Activated T-helper 17 cell treated with anti-CD3 and anti-CD28 coated beads, Interleukin-2, amount 50 U/mL, for 72 hours (primary cell): Measurements from ENCODE around the gene SLC4A1AP. TPM values are rescaled to one million over a fixed set of nuclear protein-coding genes. Genes with fewer than 3 reads are reported as not detected.

Experiments
- ATAC-seq: fragments of 150-1000 bp; cut with Tn5 transposase; replicated peaks from 2 replicates; pipeline ENCODE4 v1.10.0; 2021; ENCODE audit warnings: mild to moderate bottlenecking, moderate library complexity
- H3K27ac Mint-ChIP-seq: one replicate; pipeline ENCODE4 v1.8.0; 2022; ENCODE audit warnings: mixed read lengths
- H3K27me3 Mint-ChIP-seq: one replicate; pipeline ENCODE4 v1.8.0; 2022; ENCODE audit warnings: mixed read lengths
- H3K36me3 Mint-ChIP-seq: one replicate; pipeline ENCODE4 v1.8.0; 2022; ENCODE audit warnings: low read depth, mild to moderate bottlenecking, mixed read lengths
- H3K4me1 Mint-ChIP-seq: one replicate; pipeline ENCODE4 v1.8.0; 2022; ENCODE audit warnings: mixed read lengths
- H3K4me3 Mint-ChIP-seq: one replicate; pipeline ENCODE4 v1.8.0; 2022; ENCODE audit warnings: mild to moderate bottlenecking, mixed read lengths
- H3K9me3 Mint-ChIP-seq: one replicate; pipeline ENCODE4 v1.8.0; 2022; ENCODE audit warnings: mixed read lengths
- total RNA-seq, 2 donors: library from RNA; stranded (reverse); gene quantifications; one replicate each; pipeline ENCODE4 v1.2.3, GENCODE V29; 2022

Gene SLC4A1AP
- total RNA-seq, 2 donors from 2014 or later: 23.6 to 25.5 TPM

DNA sequence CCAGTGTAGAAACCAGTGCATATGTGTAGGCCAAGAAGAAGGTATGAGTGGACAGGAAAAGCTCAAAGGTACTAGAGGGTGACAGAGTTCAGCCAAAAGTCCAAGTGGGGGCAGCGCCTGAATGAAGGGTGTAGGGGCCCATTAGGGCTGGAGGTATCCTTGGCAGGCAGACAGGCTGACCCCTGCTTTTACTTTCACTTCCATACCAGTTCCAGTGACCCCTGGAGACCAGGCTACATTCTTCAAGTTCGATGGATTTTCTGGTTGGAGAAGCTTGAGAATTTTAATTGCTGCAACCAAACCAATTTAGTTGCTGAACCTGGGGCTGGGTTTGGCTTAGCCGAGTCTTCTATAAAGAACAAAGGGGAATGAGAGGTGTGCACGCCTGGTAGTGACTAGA is 65.5 kb downstream of the SLC4A1AP start:
- Mint-ChIP-seq H3K36me3 (no peaks in the 10 kb centered on the region), H3K27me3 (no peaks in the 10 kb centered on the region), H3K4me1 (peaks cover 3% of the 10 kb centered on the region), H3K4me3 (no peak overlapping the region), H3K9me3 (no peaks in the 10 kb centered on the region), H3K27ac (no peak overlapping the region)
- no peak for ATAC-seq

GRCh38 chr2:27729614-27730013 is 65.9 kb downstream of the SLC4A1AP start:
- no peak overlapping the region for H3K4me3 Mint-ChIP-seq
- no peaks in the 10 kb centered on the region for H3K27me3 Mint-ChIP-seq
- no peaks in the 10 kb centered on the region for H3K36me3 Mint-ChIP-seq
- peaks cover 3% of the 10 kb centered on the region for H3K4me1 Mint-ChIP-seq
- H3K9me3 Mint-ChIP-seq: no peaks in the 10 kb centered on the region
- ATAC-seq: no peak
- H3K27ac Mint-ChIP-seq: no peak overlapping the region

GRCh38 chr2:27730261-27730662 is 66.6 kb downstream of the SLC4A1AP start:
- Mint-ChIP-seq H3K36me3 (no peaks in the 10 kb centered on the region), H3K27me3 (no peaks in the 10 kb centered on the region), H3K9me3 (no peaks in the 10 kb centered on the region), H3K4me1 (peaks cover 9% of the 10 kb centered on the region), H3K27ac (no peak overlapping the region), H3K4me3 (no peak overlapping the region)
- no peak for ATAC-seq

DNA sequence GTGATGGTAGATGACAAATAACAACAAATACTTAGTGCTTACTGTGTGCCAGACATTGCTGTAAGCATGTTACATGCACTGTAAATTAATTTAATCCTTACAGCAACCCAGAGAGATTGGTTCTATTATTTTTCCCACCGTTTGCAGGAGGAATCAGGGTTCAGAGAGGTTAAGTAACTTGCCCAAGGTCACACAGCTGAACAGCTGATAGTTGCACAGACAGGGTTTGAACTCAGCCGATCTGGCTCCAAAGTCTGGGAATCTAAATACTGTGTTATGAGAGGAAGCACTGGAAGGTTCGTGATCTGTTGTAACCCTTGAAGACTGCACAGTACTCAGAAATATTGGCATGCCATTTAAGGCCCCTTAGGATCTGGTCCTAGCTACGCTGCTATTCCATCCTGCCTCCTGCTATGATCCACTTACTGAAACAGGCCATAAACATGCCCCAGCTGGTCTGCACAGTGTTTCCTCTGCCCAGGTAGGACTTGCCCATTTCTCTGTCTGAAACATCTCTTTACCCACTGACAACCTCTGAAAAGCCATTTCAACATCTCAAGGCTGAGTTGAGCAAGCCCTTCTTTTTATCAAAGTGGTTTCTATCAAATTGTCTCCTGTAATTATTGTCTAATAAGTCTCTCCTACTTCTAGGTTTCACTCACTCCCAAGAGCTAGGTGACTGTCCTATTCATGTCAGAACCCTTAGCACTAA is 67.4 kb downstream of the SLC4A1AP start:
- Mint-ChIP-seq H3K4me3 (no peak overlapping the region), H3K9me3 (no peaks in the 10 kb centered on the region), H3K27me3 (no peaks in the 10 kb centered on the region), H3K36me3 (no peaks in the 10 kb centered on the region), H3K27ac (peak overlapping the region; percentile 6), H3K4me1 (peaks cover 9% of the 10 kb centered on the region)
- ATAC-seq: no peak

DNA sequence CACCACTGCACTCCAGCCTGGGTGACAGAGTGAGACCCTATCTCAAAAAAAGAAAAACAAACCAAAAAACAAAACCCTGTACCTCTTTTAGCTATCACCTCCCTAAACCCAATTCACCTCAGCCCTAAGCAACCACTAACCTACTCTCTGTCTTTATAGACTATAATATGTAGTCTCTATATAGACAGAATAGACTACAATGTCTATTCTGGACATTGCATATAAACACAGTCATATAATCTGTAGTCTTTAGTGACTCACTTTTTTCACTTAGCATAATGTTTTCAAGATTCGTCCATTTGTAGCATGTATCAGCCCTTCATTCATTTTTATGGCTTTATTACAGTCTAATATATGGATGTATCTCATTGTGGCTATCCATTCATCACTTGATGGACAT is 70.6 kb downstream of the SLC4A1AP start:
- Mint-ChIP-seq H3K27ac (no peak overlapping the region), H3K9me3 (no peaks in the 10 kb centered on the region), H3K36me3 (no peaks in the 10 kb centered on the region), H3K4me1 (peaks cover 9% of the 10 kb centered on the region), H3K27me3 (no peaks in the 10 kb centered on the region), H3K4me3 (peak overlapping the region; percentile 68)
- ATAC-seq: peak; percentile 55

DNA sequence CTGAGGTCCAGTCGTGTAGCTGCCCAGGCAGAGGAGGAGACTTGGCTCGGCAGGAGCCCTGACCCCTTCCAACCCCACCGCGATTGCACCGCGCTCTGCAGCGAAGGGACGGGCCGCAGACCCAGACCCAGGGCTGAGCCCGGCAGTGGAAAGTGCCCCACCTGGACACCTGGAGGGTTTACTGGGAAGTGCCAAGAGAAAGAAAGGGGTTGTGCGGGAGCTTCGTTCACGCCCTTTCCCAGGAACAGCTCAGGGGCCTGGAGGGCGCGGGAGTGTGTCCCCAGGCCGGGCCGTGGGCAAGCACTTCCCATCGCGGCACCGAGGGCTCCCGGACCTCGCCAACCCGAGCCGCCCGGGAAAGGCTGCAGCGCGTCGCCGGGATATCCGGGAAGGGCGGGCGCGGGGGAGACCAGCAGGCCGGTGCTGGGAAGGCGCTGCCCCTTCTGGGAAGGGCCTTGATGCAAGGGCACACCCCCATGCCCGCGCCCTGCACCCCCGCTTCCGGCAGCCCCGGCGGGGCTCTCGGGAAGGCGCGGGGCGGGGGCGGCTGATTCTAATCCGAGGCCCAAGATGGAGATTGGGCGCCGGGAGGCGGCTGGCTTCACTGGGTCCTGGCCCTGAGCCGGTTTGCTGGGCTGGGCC is 71.7 kb downstream of the SLC4A1AP start:
- Mint-ChIP-seq H3K4me1 (peaks cover 9% of the 10 kb centered on the region), H3K27me3 (no peaks in the 10 kb centered on the region), H3K9me3 (no peaks in the 10 kb centered on the region), H3K36me3 (no peaks in the 10 kb centered on the region), H3K4me3 (peak overlapping the region; percentile 68), H3K27ac (peak overlapping the region; percentile 28)
- ATAC-seq: peak; percentile 90

DNA sequence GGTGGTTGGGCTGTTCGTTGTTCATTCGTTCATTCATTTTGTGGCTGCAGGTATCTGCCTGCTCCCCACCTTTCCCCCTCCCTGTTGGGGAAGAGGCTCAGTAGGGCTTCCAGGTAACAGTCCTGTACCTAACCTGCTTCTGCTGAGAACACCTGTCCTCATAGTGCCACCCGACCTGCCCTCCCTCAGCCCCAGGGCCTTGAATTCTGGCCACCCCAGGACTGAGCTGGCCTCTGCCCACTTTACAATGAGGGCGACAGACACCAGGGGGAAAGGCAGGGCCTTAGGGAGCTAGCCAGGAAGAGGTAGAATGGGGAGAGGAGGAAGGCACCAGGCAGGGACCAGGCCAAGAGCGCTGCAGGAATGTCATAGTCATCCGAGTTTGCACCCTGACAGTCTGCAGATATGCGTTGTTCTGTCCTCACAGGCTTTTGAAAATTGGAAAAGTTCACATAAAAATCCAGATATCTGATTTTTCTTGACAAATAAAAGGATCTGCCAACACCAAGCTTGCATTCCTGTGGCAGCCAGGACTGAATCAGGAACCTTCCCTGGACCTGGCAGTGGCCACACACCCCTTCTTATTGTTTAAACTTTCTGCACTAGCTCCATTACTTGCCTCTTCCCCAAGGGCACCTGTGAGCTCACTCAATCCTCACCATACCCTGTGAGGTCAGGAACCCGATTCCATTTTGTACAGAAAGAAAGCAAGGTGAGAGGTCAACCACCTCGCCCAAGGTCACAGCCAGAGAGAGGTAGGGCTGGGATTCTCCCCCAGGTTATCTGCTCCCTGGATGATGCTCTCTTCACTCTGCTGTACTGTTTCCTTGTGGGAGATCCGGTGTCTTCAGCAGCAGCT is 72.6 kb downstream of the SLC4A1AP start:
- Mint-ChIP-seq H3K9me3 (no peaks in the 10 kb centered on the region), H3K36me3 (no peaks in the 10 kb centered on the region), H3K27ac (peak overlapping the region; percentile 30), H3K27me3 (no peaks in the 10 kb centered on the region), H3K4me1 (peaks cover 9% of the 10 kb centered on the region), H3K4me3 (peak overlapping the region; percentile 68)
- no peak for ATAC-seq

- Mint-ChIP-seq H3K4me1 (peaks cover 9% of the 10 kb centered on the region), H3K9me3 (no peaks in the 10 kb centered on the region), H3K27ac (no peak overlapping the region), H3K27me3 (no peaks in the 10 kb centered on the region), H3K36me3 (no peaks in the 10 kb centered on the region), H3K4me3 (peak overlapping the region; percentile 68)
- no peak for ATAC-seq
These were observed 73.2 kb downstream of the SLC4A1AP start for GRCh38 chr2:27736890-27737204.

GRCh38 chr2:27737676-27738348 is 74.1 kb downstream of the SLC4A1AP start:
- Mint-ChIP-seq H3K27me3 (no peaks in the 10 kb centered on the region), H3K4me3 (no peak overlapping the region)

DNA sequence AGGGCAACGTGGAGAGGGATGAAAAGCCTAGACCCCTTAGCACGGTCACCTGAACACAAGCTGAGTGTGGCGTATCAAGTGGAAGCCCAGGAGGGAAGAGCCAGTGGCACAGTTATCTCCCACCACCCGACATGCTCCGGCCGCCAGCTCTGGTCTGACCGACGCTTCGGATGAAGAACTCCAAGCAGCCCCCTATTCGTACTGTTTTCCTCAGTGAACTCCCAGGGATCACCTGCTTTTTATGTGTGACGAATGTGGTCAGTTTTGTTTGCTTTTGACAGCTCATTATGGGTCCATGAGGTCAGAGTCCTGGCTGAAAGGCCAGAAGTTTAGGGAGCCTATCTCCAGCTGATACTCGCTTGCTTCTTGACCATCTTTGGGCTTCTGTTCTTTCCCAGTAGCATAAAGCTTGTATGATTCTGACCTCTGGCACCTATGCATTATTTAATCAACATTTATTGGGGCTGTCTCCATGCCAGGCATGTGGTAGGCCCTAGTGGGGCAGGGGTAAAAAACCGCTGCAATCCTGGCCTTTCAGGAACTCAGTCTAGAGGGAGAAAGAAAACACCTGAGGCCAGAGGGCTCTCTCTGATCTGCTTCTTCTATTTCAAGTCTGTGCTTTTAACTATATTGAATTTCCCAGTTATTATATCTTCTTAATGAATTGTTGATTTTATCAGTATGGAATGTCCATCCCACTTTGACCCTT is 74.8 kb downstream of the SLC4A1AP start:
- peaks cover 9% of the 10 kb centered on the region for H3K4me1 Mint-ChIP-seq

More at GRCh38 chr2:27737676-27738348, 74.1 kb downstream of the SLC4A1AP start:
- no peak for ATAC-seq
- H3K36me3 Mint-ChIP-seq: no peaks in the 10 kb centered on the region
- H3K4me1 Mint-ChIP-seq: peaks cover 9% of the 10 kb centered on the region
- no peak overlapping the region for H3K27ac Mint-ChIP-seq
- no peaks in the 10 kb centered on the region for H3K9me3 Mint-ChIP-seq

DNA sequence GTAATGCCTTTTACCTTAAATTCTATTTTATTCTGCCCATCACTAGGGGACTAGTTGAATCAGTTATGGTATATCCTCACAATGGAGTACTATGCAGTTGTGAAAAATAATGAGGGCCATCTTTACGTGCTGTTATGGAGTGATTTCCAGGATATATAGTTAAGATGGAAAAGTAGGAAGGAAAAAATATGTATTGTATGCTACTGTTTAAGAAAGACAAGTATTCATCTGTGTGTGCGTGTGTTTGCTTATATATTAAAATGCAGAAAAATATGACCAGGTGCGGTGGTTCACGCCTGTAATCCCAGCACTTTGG is 75.3 kb downstream of the SLC4A1AP start:
- H3K27ac Mint-ChIP-seq: no peak overlapping the region
- no peaks in the 10 kb centered on the region for H3K9me3 Mint-ChIP-seq
- no peaks in the 10 kb centered on the region for H3K27me3 Mint-ChIP-seq
- no peak overlapping the region for H3K4me3 Mint-ChIP-seq
- peaks cover 9% of the 10 kb centered on the region for H3K4me1 Mint-ChIP-seq
- no peaks in the 10 kb centered on the region for H3K36me3 Mint-ChIP-seq
- ATAC-seq: no peak

More for the DNA sequence above, 74.8 kb downstream of the SLC4A1AP start:
- no peaks in the 10 kb centered on the region for H3K36me3 Mint-ChIP-seq
- H3K27ac Mint-ChIP-seq: no peak overlapping the region
- H3K9me3 Mint-ChIP-seq: no peaks in the 10 kb centered on the region
- H3K4me3 Mint-ChIP-seq: no peak overlapping the region
- no peaks in the 10 kb centered on the region for H3K27me3 Mint-ChIP-seq
- ATAC-seq: no peak

- Mint-ChIP-seq H3K27ac (no peak overlapping the region), H3K4me1 (peaks cover under 1% of the 10 kb centered on the region), H3K4me3 (no peak overlapping the region), H3K36me3 (no peaks in the 10 kb centered on the region), H3K27me3 (peaks cover 3% of the 10 kb centered on the region), H3K9me3 (no peaks in the 10 kb centered on the region)
- no peak for ATAC-seq
These were observed 78.0 kb downstream of the SLC4A1AP start for GRCh38 chr2:27741673-27742072.

DNA sequence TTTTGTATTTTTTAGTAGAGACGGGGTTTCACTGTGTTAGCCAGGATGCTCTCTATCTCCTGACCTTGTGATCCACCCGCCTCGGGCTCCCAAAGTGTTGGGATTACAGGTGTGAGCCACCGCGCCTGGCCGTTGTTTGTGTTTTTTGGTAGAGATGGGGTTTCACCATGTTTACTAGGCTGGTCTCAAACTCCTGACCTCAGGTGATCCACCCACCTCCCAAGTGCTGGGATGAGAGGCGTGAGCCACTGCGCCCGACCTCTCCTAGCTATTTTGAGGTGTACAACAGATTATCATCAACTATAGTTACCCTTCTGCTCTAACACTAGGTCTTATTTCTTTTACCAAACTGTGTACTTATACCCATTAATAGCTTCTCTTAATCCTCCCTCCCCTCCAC is 78.9 kb downstream of the SLC4A1AP start:
- peaks cover 3% of the 10 kb centered on the region for H3K27me3 Mint-ChIP-seq
- no peaks in the 10 kb centered on the region for H3K4me1 Mint-ChIP-seq
- no peak overlapping the region for H3K27ac Mint-ChIP-seq
- H3K36me3 Mint-ChIP-seq: no peaks in the 10 kb centered on the region
- H3K4me3 Mint-ChIP-seq: no peak overlapping the region
- no peak for ATAC-seq
- H3K9me3 Mint-ChIP-seq: no peaks in the 10 kb centered on the region
